ENCODE measurements around the gene FARP1.

Gene FARP1

GRCh38 chr13:98221234-98221633 is 78.3 kb downstream of the FARP1 start:
- no peak for TF ChIP-seq CTCF (IDR thresholded peaks at IDR 0.05; ENCODE audit: low read depth, low read length)
- peak in 1 of 2 donors; percentile 17 for DNase-seq (ENCODE audit: low read depth in 2 of 2)
- H3K4me3 ChIP-seq (replicated peaks in 1 of 2; ENCODE audit: low read depth in 2 of 2, low read length in 2 of 2): no peak overlapping the region

GRCh38 chr13:98222081-98222554 is 79.2 kb downstream of the FARP1 start:
- TF ChIP-seq CTCF (IDR thresholded peaks at IDR 0.05; ENCODE audit: low read depth, low read length): no peak
- DNase-seq (ENCODE audit: low read depth in 2 of 2): peak in 1 of 2 donors; percentile 43

GRCh38 chr13:98222816-98223215 is 79.9 kb downstream of the FARP1 start:
- no peak overlapping the region for H3K4me3 ChIP-seq (replicated peaks in 1 of 2; ENCODE audit: low read depth in 2 of 2, low read length in 2 of 2)
- no peak for DNase-seq (ENCODE audit: low read depth in 2 of 2)
- TF ChIP-seq CTCF (IDR thresholded peaks at IDR 0.05; ENCODE audit: low read depth, low read length): no peak

More at GRCh38 chr13:98222081-98222554, 79.2 kb downstream of the FARP1 start:
- no peak overlapping the region for H3K4me3 ChIP-seq (replicated peaks in 1 of 2; ENCODE audit: low read depth in 2 of 2, low read length in 2 of 2)

GRCh38 chr13:98223741-98224140 is 80.8 kb downstream of the FARP1 start:
- TF ChIP-seq CTCF (IDR thresholded peaks at IDR 0.05; ENCODE audit: low read depth, low read length): no peak
- no peak overlapping the region for H3K4me3 ChIP-seq (replicated peaks in 1 of 2; ENCODE audit: low read depth in 2 of 2, low read length in 2 of 2)
- no peak for DNase-seq (ENCODE audit: low read depth in 2 of 2)

GRCh38 chr13:98224557-98224956 is 81.7 kb downstream of the FARP1 start:
- no peak for TF ChIP-seq CTCF (IDR thresholded peaks at IDR 0.05; ENCODE audit: low read depth, low read length)
- DNase-seq (ENCODE audit: low read depth in 2 of 2): no peak
- H3K4me3 ChIP-seq (replicated peaks in 1 of 2; ENCODE audit: low read depth in 2 of 2, low read length in 2 of 2): no peak overlapping the region

GRCh38 chr13:98225036-98225940 is 82.4 kb downstream of the FARP1 start:
- no peak overlapping the region for H3K4me3 ChIP-seq (replicated peaks in 1 of 2; ENCODE audit: low read depth in 2 of 2, low read length in 2 of 2)
- DNase-seq (ENCODE audit: low read depth in 2 of 2): no peak
- no peak for TF ChIP-seq CTCF (IDR thresholded peaks at IDR 0.05; ENCODE audit: low read depth, low read length)
